ENCODE results near the gene SCAF4.

GRCh38 chr21:31724552-31724951, 7.4 kb downstream of the SCAF4 start:
- no peak for TF ChIP-seq CTCF (IDR thresholded peaks at IDR 0.05)
- TF ChIP-seq POLR2A (IDR thresholded peaks at IDR 0.05): no peak
- TF ChIP-seq POLR2AphosphoS5 (IDR thresholded peaks at IDR 0.05): no peak

Data from prostate gland (tissue), 2 donors.